ENCODE data around the gene TUBE1. TPM values are rescaled to one million over a fixed set of nuclear protein-coding genes. Genes with fewer than 3 reads are reported as not detected.

Gene TUBE1
- total RNA-seq, 2 experiments from 2014 or later: 38.7 to 39.1 TPM

DNA sequence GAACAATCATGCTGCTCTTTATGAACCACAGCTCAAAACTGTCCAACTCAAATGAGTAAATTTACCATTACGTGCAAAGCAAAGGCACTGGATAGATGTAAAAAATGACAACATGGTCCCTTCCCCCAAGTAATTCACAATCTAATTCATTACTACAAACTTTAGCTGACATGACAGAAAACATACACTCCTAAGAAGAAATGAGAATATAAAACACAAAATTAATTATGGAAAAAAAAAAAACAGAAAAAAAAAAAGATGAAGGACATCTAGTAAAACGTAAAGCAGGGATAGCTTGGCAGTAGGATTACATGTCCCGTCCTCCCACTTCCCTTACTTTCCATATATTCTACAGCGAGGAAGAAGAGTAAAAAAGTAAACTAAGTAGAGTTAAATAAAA, 5.7 kb downstream of the TUBE1 start:
- H3K27ac Mint-ChIP-seq: no peak overlapping the region
- CTCF ChIA-PET: interaction anchor here (0.6 to 2.9 kb wide), 3 partner anchors 14 to 82 kb away, joined by 3 to 20 read pairs (median 3); no protein-coding TSS in a partner anchor

GRCh38 chr6:112066606-112067005, 20.7 kb downstream of the TUBE1 start:
- no peak for TF ChIP-seq CTCF (IDR thresholded peaks at IDR 0.05)
- no peaks in the 10 kb centered on the region for H3K4me1 Mint-ChIP-seq (ENCODE audit: low read depth)
- POLR2A ChIA-PET: no interaction called here

More for the DNA sequence above, 5.7 kb downstream of the TUBE1 start:
- POLR2A ChIA-PET: no interaction called here
- intact Hi-C loops (cut with micrococcal nuclease): no loop called here
- Mint-ChIP-seq H3K4me3 (no peak overlapping the region), H3K36me3 (ENCODE audit: low read depth) (peaks cover 16% of the 10 kb centered on the region), H3K27me3 (no peaks in the 10 kb centered on the region), H3K4me1 (ENCODE audit: low read depth) (peaks cover 10% of the 10 kb centered on the region), H3K9me3 (no peaks in the 10 kb centered on the region)
- TF ChIP-seq CTCF (IDR thresholded peaks at IDR 0.05): no peak
- DNase-seq (no peak), ATAC-seq (no peak)

GRCh38 chr6:112065426-112065986, 21.8 kb downstream of the TUBE1 start:
- H3K27ac Mint-ChIP-seq: no peak overlapping the region
- TF ChIP-seq CTCF (IDR thresholded peaks at IDR 0.05): no peak
- no peak for DNase-seq
- no peaks in the 10 kb centered on the region for H3K4me1 Mint-ChIP-seq (ENCODE audit: low read depth)
- no peak overlapping the region for H3K4me3 Mint-ChIP-seq
- intact Hi-C loops (cut with micrococcal nuclease): no loop called here
- ChIA-PET POLR2A (no interaction called here), CTCF (interaction anchor here (0.6 to 2.1 kb wide), 4 partner anchors 9 to 97 kb away, joined by 3 to 5 read pairs (median 4); no protein-coding TSS in a partner anchor)
- peaks cover 2% of the 10 kb centered on the region for H3K27me3 Mint-ChIP-seq
- no peak for ATAC-seq
- no peaks in the 10 kb centered on the region for H3K9me3 Mint-ChIP-seq
- no peaks in the 10 kb centered on the region for H3K36me3 Mint-ChIP-seq (ENCODE audit: low read depth)

More at GRCh38 chr6:112066606-112067005, 20.7 kb downstream of the TUBE1 start:
- ATAC-seq: no peak
- H3K36me3 Mint-ChIP-seq (ENCODE audit: low read depth): peaks cover under 1% of the 10 kb centered on the region
- no peak overlapping the region for H3K27ac Mint-ChIP-seq
- peaks cover 2% of the 10 kb centered on the region for H3K27me3 Mint-ChIP-seq
- CTCF ChIA-PET: interaction anchor here (2.1 kb wide), 1 partner anchor 96 kb away, joined by 5 read pairs; no protein-coding TSS in a partner anchor
- no peak for DNase-seq
- H3K9me3 Mint-ChIP-seq: no peaks in the 10 kb centered on the region
- intact Hi-C loops (cut with micrococcal nuclease): no loop called here
- no peak overlapping the region for H3K4me3 Mint-ChIP-seq

DNA sequence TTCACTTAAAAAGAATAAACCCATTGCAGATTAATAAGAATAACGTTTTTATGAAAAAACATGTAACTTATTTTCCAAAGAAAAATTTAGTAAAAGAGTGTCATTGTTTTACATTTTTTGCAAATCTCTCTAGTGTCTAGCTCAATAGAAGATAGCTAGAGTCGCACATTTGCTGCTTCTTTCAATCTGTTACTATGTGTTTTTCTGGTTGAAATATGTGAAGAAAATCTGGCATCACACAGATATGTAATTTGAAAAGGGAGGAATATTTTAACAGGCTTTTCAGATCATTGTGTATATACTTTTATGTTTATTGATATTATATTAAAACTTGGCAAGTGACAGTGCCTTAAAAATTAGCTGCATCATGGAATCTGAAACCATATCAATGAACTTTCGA, 24.3 kb downstream of the TUBE1 start:
- H3K36me3 Mint-ChIP-seq (ENCODE audit: low read depth): no peaks in the 10 kb centered on the region

More for the DNA sequence above, 24.3 kb downstream of the TUBE1 start:
- no peak for TF ChIP-seq CTCF (IDR thresholded peaks at IDR 0.05)
- ChIA-PET POLR2A (no interaction called here), CTCF (interaction anchor here (1.4 kb wide), 1 partner anchor 24 kb away, joined by 5 read pairs; the partner anchor contains the start of genes FAM229B and TUBE1)
- Mint-ChIP-seq H3K9me3 (no peaks in the 10 kb centered on the region), H3K4me1 (ENCODE audit: low read depth) (no peaks in the 10 kb centered on the region), H3K4me3 (no peak overlapping the region), H3K27me3 (peaks cover 2% of the 10 kb centered on the region), H3K27ac (no peak overlapping the region)
- ATAC-seq (no peak), DNase-seq (no peak)
- intact Hi-C loops (cut with micrococcal nuclease): no loop called here
